ENCODE data around the gene RASAL2.

The RASAL2 gene

DNA sequence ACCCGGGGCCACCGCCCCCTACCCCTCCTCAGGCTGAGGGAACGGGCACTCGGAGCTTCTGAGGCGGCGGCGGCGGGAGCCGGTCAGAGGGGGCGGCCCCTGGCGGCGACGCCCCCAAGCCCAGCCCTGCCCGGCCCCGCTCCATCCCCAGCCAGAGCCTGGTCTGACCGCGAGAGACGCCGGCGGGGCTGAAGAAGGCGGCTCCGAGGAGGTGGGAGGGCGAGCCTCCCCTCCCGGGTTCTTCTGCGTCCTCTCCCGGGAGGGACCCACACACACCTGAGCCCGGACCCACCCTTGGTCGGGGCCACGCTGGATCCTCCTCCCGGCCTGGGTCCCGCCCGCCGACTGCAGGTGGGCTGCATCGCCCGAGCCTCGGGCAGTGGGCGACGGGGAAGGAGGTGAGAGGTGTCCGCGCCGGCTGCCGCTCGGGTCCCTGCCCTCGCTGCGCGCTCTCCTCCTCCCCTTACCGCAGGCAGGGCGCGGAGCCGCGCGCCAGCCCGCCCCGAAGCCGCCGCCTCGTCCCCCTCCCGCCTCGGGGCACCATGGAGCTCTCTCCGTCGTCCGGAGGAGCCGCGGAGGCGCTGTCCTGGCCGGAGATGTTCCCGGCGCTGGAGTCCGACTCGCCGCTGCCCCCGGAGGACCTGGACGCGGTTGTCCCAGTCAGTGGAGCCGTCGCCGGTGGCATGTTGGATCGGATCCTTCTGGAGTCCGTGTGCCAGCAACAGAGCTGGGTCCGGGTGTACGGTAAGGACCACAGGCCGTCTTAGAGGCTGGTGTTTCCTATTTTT, at the start of gene RASAL2:
Gene RASAL2, plus strand, starts transcription at position 154 of the 788 bp plus-strand sequence. Its CDS starts 389 bp downstream, at position 543.
- peak; percentile 24 for DNase-seq

- no peak for DNase-seq
Observed at GRCh38 chr1:178046591-178047270, 47.2 kb upstream of the RASAL2 start.

- DNase-seq = no peak
Observed at GRCh38 chr1:178047403-178048093, 46.4 kb upstream of the RASAL2 start.

- DNase-seq = no peak
Observed at GRCh38 chr1:178048426-178048825, 45.5 kb upstream of the RASAL2 start.

DNA sequence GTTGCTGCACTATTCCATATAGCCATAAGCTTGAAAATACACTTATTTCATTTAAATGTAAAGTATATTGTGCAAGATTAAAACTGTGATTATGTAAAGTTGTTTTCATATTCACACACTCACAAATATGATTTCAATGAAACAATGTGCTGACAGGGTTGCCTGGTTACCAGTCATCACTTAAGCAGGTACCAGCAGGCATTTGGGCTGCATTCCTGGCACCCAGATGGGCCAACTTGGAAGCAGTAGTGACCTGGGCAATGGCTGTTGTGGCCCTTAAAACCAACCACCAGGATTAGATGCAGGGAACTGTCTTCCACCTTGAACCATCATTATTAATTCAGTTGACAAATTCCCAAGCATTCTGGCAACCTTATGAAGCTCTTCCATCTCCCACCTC, 45.0 kb upstream of the RASAL2 start:
- DNase-seq = no peak

- no peak for DNase-seq
Observed at GRCh38 chr1:178050084-178050483, 43.8 kb upstream of the RASAL2 start.

- DNase-seq = no peak
Observed at GRCh38 chr1:178051071-178051470, 42.8 kb upstream of the RASAL2 start.

DNA sequence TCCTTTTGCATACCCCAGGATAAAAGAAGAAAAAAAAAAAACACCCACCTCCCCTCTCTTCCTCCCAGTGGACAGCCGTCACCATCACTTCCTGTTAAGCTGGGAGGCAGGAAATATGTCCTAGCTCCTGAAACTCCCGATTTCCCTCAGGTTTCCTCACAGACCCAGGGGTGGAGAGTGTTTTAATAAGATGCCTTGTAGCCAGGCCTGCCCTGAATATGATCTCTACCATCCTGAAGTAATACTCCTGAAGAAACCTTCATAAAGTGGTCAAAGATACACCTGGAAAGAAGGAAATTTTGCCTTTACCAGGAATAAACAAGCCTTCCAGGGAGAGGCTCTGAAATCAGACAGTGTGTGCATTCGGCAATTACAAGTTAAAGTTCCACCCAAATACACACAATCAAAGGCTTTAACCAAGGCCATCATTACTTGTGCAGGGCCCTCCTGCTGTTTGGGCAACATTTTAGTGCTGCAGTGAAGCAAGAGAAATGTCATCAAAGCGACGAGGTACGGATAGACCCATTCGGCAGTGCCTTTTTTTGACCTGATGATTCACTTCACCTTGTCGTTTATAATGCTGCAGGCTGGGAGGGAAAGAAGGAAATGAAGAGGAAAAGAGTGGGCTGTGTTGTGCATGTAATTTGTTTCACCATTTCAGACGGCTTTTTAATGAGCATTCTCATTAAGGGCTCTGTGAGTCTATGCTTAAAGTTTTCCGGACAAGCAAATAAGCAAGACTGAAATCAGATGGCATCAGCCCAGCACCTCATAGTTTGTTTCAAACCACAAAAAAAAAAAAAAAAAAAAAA, 41.0 kb upstream of the RASAL2 start:
- DNase-seq = no peak

- no peak for DNase-seq
Observed at GRCh38 chr1:178055093-178055492, 38.8 kb upstream of the RASAL2 start.

- no peak for DNase-seq
Observed at GRCh38 chr1:178055779-178056471, 38.0 kb upstream of the RASAL2 start.

DNA sequence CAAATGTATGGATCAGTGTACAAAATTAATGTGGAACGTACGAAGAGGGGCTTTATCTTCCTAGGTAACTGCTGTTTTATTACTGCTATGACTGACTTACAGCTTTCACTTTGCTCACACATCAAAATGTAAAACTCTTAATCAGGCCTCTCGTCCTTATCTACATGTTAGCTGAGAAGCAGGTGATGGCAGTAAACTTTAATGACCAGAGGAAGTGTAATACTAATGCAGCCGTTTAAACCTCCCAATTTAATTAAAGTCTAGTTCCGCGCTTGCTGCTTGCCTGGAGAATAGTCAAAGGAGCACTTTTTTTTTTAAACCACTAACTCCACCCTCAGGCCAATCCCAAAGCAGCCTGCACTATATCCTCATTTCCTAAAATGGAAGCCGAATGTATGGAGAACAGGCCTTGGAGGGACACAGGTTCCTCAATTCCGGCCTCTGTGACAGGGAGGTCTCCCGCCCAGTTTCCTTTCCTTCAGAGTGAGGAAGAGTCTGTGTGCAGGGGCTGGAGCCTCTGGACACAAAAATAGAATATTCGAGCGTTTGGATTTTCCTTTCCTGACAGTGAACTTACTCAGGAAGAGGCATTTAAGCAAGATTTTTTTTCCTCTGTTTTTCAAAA, 36.7 kb upstream of the RASAL2 start:
- no peak for DNase-seq

DNA sequence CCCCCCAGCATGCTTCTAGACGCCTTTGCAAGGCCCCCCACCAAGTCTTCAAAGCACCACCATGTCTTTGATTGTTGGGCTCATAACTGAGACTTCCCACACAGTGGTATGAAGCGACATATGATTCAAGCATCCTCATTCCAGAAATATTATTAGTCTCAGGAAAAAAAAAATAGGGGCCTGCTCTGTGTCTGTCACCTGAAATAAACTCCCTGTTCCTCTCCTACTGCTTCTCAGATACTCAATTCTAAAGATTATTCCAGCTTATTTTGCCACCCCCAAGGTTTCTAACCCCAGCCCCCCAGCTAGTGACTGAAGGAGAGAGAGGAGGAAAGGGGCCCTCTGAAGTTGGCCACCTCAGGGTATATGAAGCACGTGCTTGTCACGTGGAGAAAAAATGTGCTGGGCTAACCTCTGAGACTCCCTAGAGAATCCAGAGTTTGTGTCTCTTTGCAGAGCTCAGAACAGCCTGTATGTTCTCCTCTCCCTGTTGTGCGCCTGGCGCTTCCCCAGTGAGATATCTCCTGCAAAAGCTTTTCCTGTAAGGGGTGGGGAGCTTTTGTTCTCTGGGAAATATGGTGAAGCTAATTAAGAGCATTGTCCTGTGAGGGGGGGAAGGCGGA, 35.9 kb upstream of the RASAL2 start:
- DNase-seq = no peak

DNA sequence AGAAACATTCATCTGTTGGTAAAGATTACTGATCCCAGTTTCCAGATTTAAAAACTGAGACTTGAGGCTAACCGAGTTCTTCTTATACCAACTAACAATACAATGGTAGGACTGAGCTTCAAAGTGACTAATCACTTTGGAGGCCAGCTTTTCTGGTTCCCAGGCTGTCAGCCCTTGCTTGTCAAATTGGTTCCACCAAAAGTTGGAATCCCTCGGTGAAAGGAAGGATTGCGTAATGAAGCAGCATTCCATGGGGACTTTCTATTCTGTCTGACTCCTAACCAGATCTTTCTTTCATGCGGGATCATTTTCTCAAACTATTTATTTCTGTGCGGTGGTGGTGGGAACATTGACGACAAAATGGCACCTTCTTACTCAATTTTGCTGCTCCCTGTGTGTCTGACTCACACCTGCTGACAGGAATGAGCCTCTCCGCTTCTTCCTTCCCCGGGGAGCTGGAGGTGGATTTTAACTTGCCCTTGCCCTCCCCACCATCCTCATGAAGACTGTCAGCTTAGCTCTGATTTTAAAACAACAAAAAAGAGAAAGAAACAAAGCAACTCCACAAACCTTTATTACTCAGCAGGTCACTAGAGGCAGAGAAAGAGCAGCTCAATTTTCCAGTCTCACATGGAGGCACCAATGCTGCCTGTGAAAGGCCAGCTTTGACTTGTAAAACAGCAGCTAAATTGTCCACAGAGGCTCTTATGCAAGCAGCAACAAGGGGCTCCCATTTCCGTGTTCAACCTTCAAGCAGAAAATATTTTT, 32.9 kb upstream of the RASAL2 start:
- DNase-seq = no peak

- no peak for DNase-seq
Observed at GRCh38 chr1:178061620-178062019, 32.3 kb upstream of the RASAL2 start.

- no peak for DNase-seq
Observed at GRCh38 chr1:178064191-178064821, 29.6 kb upstream of the RASAL2 start.

- no peak for DNase-seq
Observed at GRCh38 chr1:178065250-178065649, 28.7 kb upstream of the RASAL2 start.

DNA sequence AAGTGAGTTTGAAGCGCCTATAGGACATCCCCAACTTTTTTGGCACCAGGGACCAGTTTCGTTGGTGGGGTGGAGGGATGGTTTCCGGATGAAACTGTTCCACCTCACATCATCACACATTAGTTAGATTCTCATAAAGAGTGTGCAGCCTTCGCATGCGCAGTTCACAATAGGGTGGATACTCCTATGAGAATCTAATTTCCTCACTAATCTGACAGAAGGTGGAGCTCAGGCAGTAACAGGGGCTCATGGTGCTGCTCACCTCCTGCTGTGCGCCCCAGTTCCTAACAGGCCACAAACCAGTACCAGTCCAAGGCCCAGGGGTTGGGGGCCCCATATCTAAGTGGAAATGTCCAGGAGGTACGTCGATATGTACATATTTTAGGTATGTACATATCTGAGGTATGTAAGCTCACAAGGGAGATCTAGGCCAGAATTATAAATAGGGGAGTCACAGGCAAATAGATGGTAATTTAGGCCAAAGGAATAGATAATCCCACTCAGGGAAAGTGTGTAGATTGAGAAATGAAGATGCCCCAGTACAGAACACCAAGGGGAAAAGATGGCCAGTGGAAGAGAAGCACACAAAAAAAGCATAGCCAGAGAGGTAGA, 27.5 kb upstream of the RASAL2 start:
- DNase-seq = no peak

- DNase-seq = no peak
Observed at GRCh38 chr1:178066908-178067614, 26.8 kb upstream of the RASAL2 start.

GRCh38 chr1:178071811-178072210, 22.1 kb upstream of the RASAL2 start:
- DNase-seq = no peak

Data from DMS79 treated with DMSO at 0.1 percent for 48 hours (cell line).